ENCODE measurements around the gene GNAT2. TPM values are rescaled to one million over a fixed set of nuclear protein-coding genes. Genes with fewer than 3 reads are reported as not detected.

GNAT2 gene
- total RNA-seq, 2 donors from 2014 or later, result not detected

- DNase-seq (ENCODE audit: low spot score), result no peak
- intact Hi-C loops (cut with DNase I), result no loop called here
Measured at GRCh38 chr1:109635862-109636200, 16.4 kb upstream of the GNAT2 start.

GRCh38 chr1:109634771-109635750 lies 15.6 kb upstream of the GNAT2 start:
- Histone ChIP-seq H3K4me3 (no peak overlapping the region), H3K9me3 (no peaks in the 10 kb centered on the region), H3K36me3 (no peaks in the 10 kb centered on the region), H3K27ac (no peak overlapping the region), H3K27me3 (replicated peaks; ENCODE audit: insufficient read depth) (no peaks in the 10 kb centered on the region), H3K4me1 (replicated peaks) (peaks cover 14% of the 10 kb centered on the region)
- WGBS, result 58% methylated on average over 13 of the region's 13 CpGs
- intact Hi-C loops (cut with DNase I), result loop anchor here (5.0 kb wide), 1 partner anchor 88 kb away; the partner anchor contains the start of gene GNAI3
- no peak for TF ChIP-seq POLR2A (IDR thresholded peaks at IDR 0.05)
- DNase-seq (ENCODE audit: low spot score), result peak; percentile 3

More at GRCh38 chr1:109635862-109636200, 16.4 kb upstream of the GNAT2 start:
- H3K4me1 ChIP-seq (replicated peaks), result peaks cover 14% of the 10 kb centered on the region
- H3K4me3 ChIP-seq, result no peak overlapping the region
- no peak overlapping the region for H3K27ac ChIP-seq
- TF ChIP-seq CTCF (IDR thresholded peaks at IDR 0.05), result no peak
- TF ChIP-seq POLR2AphosphoS5 (IDR thresholded peaks at IDR 0.05), result no peak
- no peak for TF ChIP-seq POLR2A (IDR thresholded peaks at IDR 0.05)
- H3K36me3 ChIP-seq, result no peaks in the 10 kb centered on the region
- WGBS, result 54% methylated on average over 2 of the region's 2 CpGs
- H3K9me3 ChIP-seq, result no peaks in the 10 kb centered on the region
- H3K27me3 ChIP-seq (replicated peaks; ENCODE audit: insufficient read depth), result no peaks in the 10 kb centered on the region

- H3K4me1 ChIP-seq (replicated peaks), result peaks cover 14% of the 10 kb centered on the region
Measured at GRCh38 chr1:109634292-109634691, 14.9 kb upstream of the GNAT2 start.

GRCh38 chr1:109632671-109633346 lies 13.4 kb upstream of the GNAT2 start:
- H3K27me3 ChIP-seq (replicated peaks; ENCODE audit: insufficient read depth), result no peaks in the 10 kb centered on the region
- TF ChIP-seq POLR2A (IDR thresholded peaks at IDR 0.05) (no peak), POLR2AphosphoS5 (IDR thresholded peaks at IDR 0.05) (peak; percentile 79), CTCF (IDR thresholded peaks at IDR 0.05) (no peak)
- no peaks in the 10 kb centered on the region for H3K9me3 ChIP-seq
- no peak overlapping the region for H3K4me3 ChIP-seq
- peak; percentile 74 for DNase-seq (ENCODE audit: low spot score)
- peaks cover 14% of the 10 kb centered on the region for H3K4me1 ChIP-seq (replicated peaks)
- peak overlapping the region; percentile 82 to 86 for H3K27ac ChIP-seq
- no peaks in the 10 kb centered on the region for H3K36me3 ChIP-seq
- intact Hi-C loops (cut with DNase I), result loop anchor here (5.0 kb wide), 1 partner anchor 86 kb away; the partner anchor contains the start of gene GNAI3
- WGBS, result 10% methylated on average over 5 of the region's 5 CpGs

More at GRCh38 chr1:109634292-109634691, 14.9 kb upstream of the GNAT2 start:
- no peak overlapping the region for H3K27ac ChIP-seq
- peak; percentile 3 for DNase-seq (ENCODE audit: low spot score)
- no peaks in the 10 kb centered on the region for H3K27me3 ChIP-seq (replicated peaks; ENCODE audit: insufficient read depth)
- H3K9me3 ChIP-seq, result no peaks in the 10 kb centered on the region
- no peaks in the 10 kb centered on the region for H3K36me3 ChIP-seq
- intact Hi-C loops (cut with DNase I), result loop anchor here (5.0 kb wide), 1 partner anchor 87 kb away; the partner anchor contains the start of gene GNAI3
- 80% methylated on average over 6 of the region's 6 CpGs for WGBS
- H3K4me3 ChIP-seq, result no peak overlapping the region
- TF ChIP-seq POLR2A (IDR thresholded peaks at IDR 0.05), result no peak
- no peak for TF ChIP-seq POLR2AphosphoS5 (IDR thresholded peaks at IDR 0.05)
- TF ChIP-seq CTCF (IDR thresholded peaks at IDR 0.05), result no peak

Measured in prostate gland (tissue), 2 donors.